ENCODE measurements around the gene TMEM132C. TPM values are rescaled to one million over a fixed set of nuclear protein-coding genes. Genes with fewer than 3 reads are reported as not detected.

The TMEM132C gene
- total RNA-seq, 1 donor from 2014 or later: 0.29 TPM

- Mint-ChIP-seq H3K9me3 (ENCODE audit: low read depth) (peaks cover 3% of the 10 kb centered on the region), H3K4me3 (ENCODE audit: low read depth) (no peak overlapping the region), H3K36me3 (ENCODE audit: insufficient read depth) (no peaks in the 10 kb centered on the region), H3K27me3 (peaks cover 22% of the 10 kb centered on the region), H3K27ac (no peak overlapping the region), H3K4me1 (ENCODE audit: low read depth) (no peaks in the 10 kb centered on the region)
- no peak for DNase-seq (ENCODE audit: low spot score, unreplicated experiment)
- TF ChIP-seq CTCF (IDR thresholded peaks at IDR 0.05; ENCODE audit: unreplicated experiment): no peak
Observed at GRCh38 chr12:128513331-128513730, 246.4 kb downstream of the TMEM132C start.

GRCh38 chr12:128513831-128514230 lies 246.9 kb downstream of the TMEM132C start:
- H3K36me3 Mint-ChIP-seq (ENCODE audit: insufficient read depth): no peaks in the 10 kb centered on the region
- H3K27ac Mint-ChIP-seq: no peak overlapping the region
- no peaks in the 10 kb centered on the region for H3K4me1 Mint-ChIP-seq (ENCODE audit: low read depth)
- peaks cover 20% of the 10 kb centered on the region for H3K27me3 Mint-ChIP-seq
- H3K9me3 Mint-ChIP-seq (ENCODE audit: low read depth): peaks cover 3% of the 10 kb centered on the region
- H3K4me3 Mint-ChIP-seq (ENCODE audit: low read depth): no peak overlapping the region
- DNase-seq (ENCODE audit: low spot score, unreplicated experiment): no peak
- no peak for TF ChIP-seq CTCF (IDR thresholded peaks at IDR 0.05; ENCODE audit: unreplicated experiment)

- Mint-ChIP-seq H3K4me3 (ENCODE audit: low read depth) (no peak overlapping the region), H3K27me3 (peaks cover 9% of the 10 kb centered on the region), H3K27ac (no peak overlapping the region), H3K36me3 (ENCODE audit: insufficient read depth) (no peaks in the 10 kb centered on the region), H3K9me3 (ENCODE audit: low read depth) (peaks cover 11% of the 10 kb centered on the region), H3K4me1 (ENCODE audit: low read depth) (no peaks in the 10 kb centered on the region)
- TF ChIP-seq CTCF (IDR thresholded peaks at IDR 0.05; ENCODE audit: unreplicated experiment): no peak
- no peak for DNase-seq (ENCODE audit: low spot score, unreplicated experiment)
Observed at GRCh38 chr12:128518644-128519043, 251.7 kb downstream of the TMEM132C start.

GRCh38 chr12:128519426-128519825 lies 252.5 kb downstream of the TMEM132C start:
- no peak for TF ChIP-seq CTCF (IDR thresholded peaks at IDR 0.05; ENCODE audit: unreplicated experiment)
- no peaks in the 10 kb centered on the region for H3K36me3 Mint-ChIP-seq (ENCODE audit: insufficient read depth)
- no peaks in the 10 kb centered on the region for H3K4me1 Mint-ChIP-seq (ENCODE audit: low read depth)
- H3K9me3 Mint-ChIP-seq (ENCODE audit: low read depth): peaks cover 11% of the 10 kb centered on the region
- no peak overlapping the region for H3K4me3 Mint-ChIP-seq (ENCODE audit: low read depth)
- peaks cover 3% of the 10 kb centered on the region for H3K27me3 Mint-ChIP-seq
- DNase-seq (ENCODE audit: low spot score, unreplicated experiment): no peak
- H3K27ac Mint-ChIP-seq: no peak overlapping the region

- Mint-ChIP-seq H3K36me3 (ENCODE audit: insufficient read depth) (no peaks in the 10 kb centered on the region), H3K27me3 (peaks cover 17% of the 10 kb centered on the region)
- no peak for DNase-seq (ENCODE audit: low spot score, unreplicated experiment)
Observed at GRCh38 chr12:128521981-128522380, 255.0 kb downstream of the TMEM132C start.

More at GRCh38 chr12:128521981-128522380, 255.0 kb downstream of the TMEM132C start:
- H3K27ac Mint-ChIP-seq: no peak overlapping the region
- H3K4me3 Mint-ChIP-seq (ENCODE audit: low read depth): no peak overlapping the region
- H3K4me1 Mint-ChIP-seq (ENCODE audit: low read depth): no peaks in the 10 kb centered on the region
- peaks cover 8% of the 10 kb centered on the region for H3K9me3 Mint-ChIP-seq (ENCODE audit: low read depth)
- no peak for TF ChIP-seq CTCF (IDR thresholded peaks at IDR 0.05; ENCODE audit: unreplicated experiment)

All from progenitor cell of endocrine pancreas (in vitro differentiated cells).